GM12878 (cell line): ENCODE measurements around the gene S100A7. TPM values are rescaled to one million over a fixed set of nuclear protein-coding genes. Genes with fewer than 3 reads are reported as not detected.

Experiments used
- ATAC-seq: fragments of 200-7000 bp; cut with Tn5 transposase; 3 replicates; pipeline ENCODE4 v1.9.1; 2020; ENCODE audit warnings: mild to moderate bottlenecking, moderate library complexity
- BruUV-seq: library from RNA; stranded (reverse); fragments of 400-500 nt; replicated peaks from 2 replicates; lab custom pipeline; 2021; lab: Mats Ljungman, UMichigan
- CTCF ChIA-PET: fragments of 300-600 bp; sonication (Branson Sonifier 250); formaldehyde crosslinking; extraction: SDS; loops from one replicate; lab custom pipeline; 2021; ENCODE audit warnings: inconsistent platforms; lab: Yijun Ruan, JAX
- POLR2A ChIA-PET: fragments of 350-600 bp; formaldehyde crosslinking; extraction: SDS; loops from one replicate; lab custom pipeline; 2021; ENCODE audit warnings: inconsistent platforms; lab: Charles Lee
- RAD21 ChIA-PET: fragments of 300-600 bp; sonication (Branson Sonifier 250); formaldehyde crosslinking; loops from one replicate; lab custom pipeline; 2023; ENCODE audit warnings: antibody characterized with exemption; ENCODE audit not compliant: unreplicated experiment; lab: Charles Lee
- SMC1A ChIA-PET: fragments of 300-600 bp; sonication (Branson Sonifier 250); formaldehyde crosslinking; loops from one replicate; lab custom pipeline; 2023; ENCODE audit not compliant: unreplicated experiment, uncharacterized antibody; lab: Charles Lee
- DNase-seq: peaks from one replicate; pipeline ENCODE4 v3.0.0-alpha.2; 2011; ENCODE audit warnings: low read depth, low spot score
- FAIRE-seq: peaks from 3 replicates; lab custom pipeline; 2011; peaks lifted over from hg19 to GRCh38; lab: Jason Lieb, UNC
- H2AFZ ChIP-seq: 2 replicates; pipeline ENCODE4 v1.6.0; 2011; ENCODE audit warnings: low read depth, low read length, control low read depth; ENCODE audit not compliant: control insufficient read depth
- H3K27ac ChIP-seq: 2 replicates; pipeline ENCODE4 v1.5.1; 2011; ENCODE audit warnings: control low read depth; ENCODE audit not compliant: control insufficient read depth, insufficient read depth
- H3K27me3 ChIP-seq, 2 experiments: replicated peaks in 1 of 2; 2 replicates each; pipeline versions ENCODE4 v1.6.0 to v1.6.1; 2011; ENCODE audit warnings: low read length in 1 of 2; ENCODE audit not compliant: control insufficient read depth in 2 of 2, insufficient read depth in 2 of 2
- H3K36me3 ChIP-seq, 2 experiments: 2 replicates each; pipeline ENCODE4 v1.5.1; 2011; ENCODE audit warnings: low read length in 1 of 2; ENCODE audit not compliant: control insufficient read depth in 2 of 2, insufficient read depth in 2 of 2
- H3K4me1 ChIP-seq: 2 replicates; pipeline ENCODE4 v1.6.1; 2011; ENCODE audit warnings: mild to moderate bottlenecking, low read length, moderate library complexity, mixed read lengths; ENCODE audit not compliant: control insufficient read depth, insufficient read depth
- H3K4me2 ChIP-seq: 2 replicates; pipeline ENCODE4 v1.6.0; 2011; ENCODE audit warnings: control low read depth; ENCODE audit not compliant: control insufficient read depth, insufficient read depth
- H3K4me3 ChIP-seq: fragments of 200-600 bp; sonication (generic); 2 replicates; pipeline ENCODE4 v1.5.1; 2016
- H3K79me2 ChIP-seq: 2 replicates; pipeline ENCODE4 v1.6.0; 2011; ENCODE audit warnings: low read length; ENCODE audit not compliant: control insufficient read depth, insufficient read depth
- H3K9ac ChIP-seq: 2 replicates; pipeline ENCODE4 v1.8.0; 2011; ENCODE audit warnings: low read length, control low read depth, mixed read lengths; ENCODE audit not compliant: control insufficient read depth, insufficient read depth
- H3K9me3 ChIP-seq: replicated peaks from 3 replicates; pipeline ENCODE4 v1.5.1; 2011; ENCODE audit warnings: mild to moderate bottlenecking, low read length; ENCODE audit not compliant: control insufficient read depth, insufficient read depth
- H4K20me1 ChIP-seq: 2 replicates; pipeline ENCODE4 v1.6.0; 2011; ENCODE audit not compliant: control insufficient read depth, insufficient read depth
- ASH2L ChIP-seq: fragments of 300-600, 200-600 bp; sonication (generic); IDR thresholded peaks from 2 replicates; pipeline ENCODE4 v1.6.1; 2017; ENCODE audit warnings: low read depth, mild to moderate bottlenecking, borderline replicate concordance
- BCL3 ChIP-seq: IDR thresholded peaks from 2 replicates; pipeline ENCODE4 v1.6.1; 2011; ENCODE audit warnings: borderline replicate concordance, low read depth, mild to moderate bottlenecking, moderate library complexity, low read length; ENCODE audit not compliant: insufficient read depth, poor library complexity, severe bottlenecking
- EP300 ChIP-seq, 2 experiments: fragments of 150-350 bp in 1 of 2; IDR thresholded peaks; 2 replicates each; pipeline ENCODE4 v1.6.1; 2011 to 2012; ENCODE audit warnings: low read depth in 2 of 2, low read length in 2 of 2, borderline replicate concordance in 1 of 2, improper control_type of control experiment in 1 of 2, inconsistent platforms in 1 of 2; ENCODE audit not compliant: control insufficient read depth in 1 of 2
- GATAD2B ChIP-seq: fragments of 450-650 bp; conservative IDR thresholded peaks from 2 replicates; pipeline ENCODE4 v1.6.1; 2017; ENCODE audit warnings: low read depth, mild to moderate bottlenecking, moderate library complexity
- HDGF ChIP-seq: fragments of 450-650 bp; IDR thresholded peaks from 2 replicates; pipeline ENCODE4 v1.6.1; 2016; ENCODE audit warnings: antibody characterized with exemption
- HSF1 ChIP-seq: fragments of 150-350 bp; IDR thresholded peaks from 2 replicates; pipeline ENCODE4 v1.6.1; 2014; ENCODE audit warnings: mild to moderate bottlenecking, low read depth, low read length
- IRF5 ChIP-seq: fragments of 450-650 bp; IDR thresholded peaks from 2 replicates; pipeline ENCODE4 v1.6.1; 2017; ENCODE audit warnings: borderline replicate concordance
- MTA2 ChIP-seq: fragments of 450-650 bp; IDR thresholded peaks from 2 replicates; pipeline ENCODE4 v1.6.1; 2016; ENCODE audit warnings: low read depth, mild to moderate bottlenecking, moderate library complexity
- MYC ChIP-seq: IDR thresholded peaks from 2 replicates; pipeline ENCODE4 v1.6.1; 2011; ENCODE audit warnings: mild to moderate bottlenecking, low read length, moderate library complexity, inconsistent platforms; ENCODE audit not compliant: insufficient read depth, insufficient replicate concordance, insufficient read length, severe bottlenecking
- NFYA ChIP-seq: IDR thresholded peaks from 2 replicates; pipeline ENCODE4 v1.6.1; 2011; ENCODE audit warnings: low read depth, mild to moderate bottlenecking, low read length, improper control_type of control experiment, borderline replicate concordance
- NRF1 ChIP-seq: conservative IDR thresholded peaks from 2 replicates; pipeline ENCODE4 v1.6.1; 2011; ENCODE audit warnings: mild to moderate bottlenecking, low read depth, low read length, improper control_type of control experiment
- POLR2A ChIP-seq: IDR thresholded peaks from 2 replicates; pipeline ENCODE4 v1.6.1; 2011; ENCODE audit warnings: low read depth, mild to moderate bottlenecking, low read length
- TARDBP ChIP-seq: IDR thresholded peaks from 2 replicates; pipeline ENCODE4 v1.6.1; 2016; ENCODE audit warnings: borderline replicate concordance
- TCF12 ChIP-seq: IDR thresholded peaks from 2 replicates; pipeline ENCODE4 v1.6.1; 2011; ENCODE audit warnings: low read depth, mild to moderate bottlenecking, low read length
- TCF7 ChIP-seq: IDR thresholded peaks from 2 replicates; pipeline ENCODE4 v1.6.1; 2014; ENCODE audit warnings: antibody characterized with exemption, borderline replicate concordance
- ZNF274 ChIP-seq: IDR thresholded peaks from one replicate; pipeline ENCODE4 v1.8.0; 2011; ENCODE audit not compliant: insufficient read length, insufficient read depth
- ZNF384 ChIP-seq: IDR thresholded peaks from 2 replicates; pipeline ENCODE4 v1.6.1; 2012; ENCODE audit warnings: low read depth, mild to moderate bottlenecking, low read length, improper control_type of control experiment, borderline replicate concordance
- ZSCAN29 ChIP-seq: fragments of 450-650 bp; IDR thresholded peaks from 2 replicates; pipeline ENCODE4 v1.6.1; 2017; ENCODE audit warnings: mild to moderate bottlenecking, moderate library complexity
- WGBS: methylation state at CpG from one replicate; pipeline ENCODE4 v1.1.6; 2016; ENCODE audit warnings: low lambda C conversion rate; ENCODE audit not compliant: insufficient replicate concordance, insufficient coverage; ENCODE audit errors: missing lambda C conversion rate; 5-methylcytosine and 5-hydroxymethylcytosine counted together
- in situ Hi-C: fragments of 300-500 bp; cut with MboI; formaldehyde crosslinking; loops from 9 replicates; pipeline ENCODE4 v1.14.3; 2018; ENCODE audit warnings: mixed read lengths
- intact Hi-C: fragments of 100-400 bp; cut with micrococcal nuclease; formaldehyde crosslinking; loops from one replicate; pipeline ENCODE4 v1.14.2; 2022; ENCODE audit not compliant: unreplicated experiment
- polyA plus RNA-seq, 11 experiments: library from polyadenylated mRNA; depleted of rRNA in 4 of 11; unstranded in 6 of 11; stranded (reverse) in 5 of 11; fragments of >200 nt; fragmentation: Nextera tagmentation in 4 of 11; fragmentation: Illumina TruSeq in 1 of 11; extraction: Ambion mirVana in 4 of 11; extraction: Trizol in 1 of 11; gene quantifications; 1 replicate in 1 of 11; 2 replicates in 10 of 11; pipeline versions ENCODE4 v1.2.1 to v1.2.3, GENCODE V29; 2011 to 2016; ENCODE audit warnings: inconsistent platforms in 2 of 11, missing spikeins in 2 of 11, low read depth in 1 of 11
- total RNA-seq, 4 experiments: library from RNA; depleted of rRNA in 3 of 4; stranded (reverse); fragments of >200 nt in 3 of 4; fragmentation: Illumina TruSeq in 1 of 4; extraction: Trizol in 1 of 4; gene quantifications; 2 replicates each; pipeline versions ENCODE4 v1.2.1 to v1.2.3, GENCODE V29; 2013 to 2021

Gene S100A7
- total and polyA plus RNA-seq, 10 of the 15 experiments (the other 5 are each of a cell fraction or from before 2014, with no cell fraction given) = not detected

GRCh38 chr1:153478047-153478691, 17.7 kb upstream of the S100A7 start:
- no TSS peak for BruUV-seq
- no peak for DNase-seq
- H3K9ac ChIP-seq = no peak overlapping the region
- no peak for ATAC-seq
- WGBS = 41% methylated on average over 8 of the region's 8 CpGs
- H3K4me1 ChIP-seq = no peaks in the 10 kb centered on the region
- H2AFZ ChIP-seq = no peak overlapping the region
- CTCF ChIA-PET = interaction anchor here (1.0 to 1.8 kb wide), 2 partner anchors 12 to 17 kb away, joined by 3 to 9 read pairs; no protein-coding TSS in a partner anchor
- no peaks in the 10 kb centered on the region for H4K20me1 ChIP-seq
- no peak for TF ChIP-seq IRF5
- no peak for TF ChIP-seq TCF7
- no peak for TF ChIP-seq ZNF384
- TF ChIP-seq POLR2A = no peak
- TF ChIP-seq ZSCAN29 = no peak
- no peak for TF ChIP-seq HDGF
- no peak for TF ChIP-seq GATAD2B
- TF ChIP-seq TCF12 = no peak
- no peak for TF ChIP-seq NRF1
- TF ChIP-seq EP300 (IDR thresholded peaks at IDR 0.05; ENCODE audit: borderline replicate concordance in 1 of 2, control insufficient read depth in 1 of 2, low read depth in 2 of 2, low read length in 2 of 2) = no peak
- TF ChIP-seq ASH2L = no peak
- no peak for TF ChIP-seq HSF1
- TF ChIP-seq NFYA = no peak
- TF ChIP-seq MTA2 = no peak
- no peak for TF ChIP-seq TARDBP
- TF ChIP-seq ZNF274 = no peak
- no peak for TF ChIP-seq MYC
- no peak for TF ChIP-seq BCL3
- POLR2A ChIA-PET = no interaction called here
- RAD21 ChIA-PET = no interaction called here
- no peaks in the 10 kb centered on the region for H3K36me3 ChIP-seq
- in situ Hi-C loops (no loop called here), intact Hi-C loops (no loop called here)
- no peak overlapping the region for H3K27ac ChIP-seq
- SMC1A ChIA-PET = interaction anchor here (0.8 kb wide), 1 partner anchor 23 kb away, joined by 4 read pairs; no protein-coding TSS in a partner anchor
- no peak for FAIRE-seq
- no peak overlapping the region for H3K4me3 ChIP-seq
- H3K27me3 ChIP-seq = no peaks in the 10 kb centered on the region; a peak in 1 of 4 replicates
- no peak overlapping the region for H3K4me2 ChIP-seq
- H3K9me3 ChIP-seq = no peaks in the 10 kb centered on the region
- no peaks in the 10 kb centered on the region for H3K79me2 ChIP-seq
